ENCODE data around the gene CCL28. TPM values are rescaled to one million over a fixed set of nuclear protein-coding genes. Genes with fewer than 3 reads are reported as not detected.
"Not testable (repeated sequence)": the region's sequence is repeated elsewhere in the genome, so short reads cannot be mapped to it uniquely, and the experiment has no call there.

CCL28 gene
- total RNA-seq, 1 donor from 2014 or later, result 7.5 TPM

DNA sequence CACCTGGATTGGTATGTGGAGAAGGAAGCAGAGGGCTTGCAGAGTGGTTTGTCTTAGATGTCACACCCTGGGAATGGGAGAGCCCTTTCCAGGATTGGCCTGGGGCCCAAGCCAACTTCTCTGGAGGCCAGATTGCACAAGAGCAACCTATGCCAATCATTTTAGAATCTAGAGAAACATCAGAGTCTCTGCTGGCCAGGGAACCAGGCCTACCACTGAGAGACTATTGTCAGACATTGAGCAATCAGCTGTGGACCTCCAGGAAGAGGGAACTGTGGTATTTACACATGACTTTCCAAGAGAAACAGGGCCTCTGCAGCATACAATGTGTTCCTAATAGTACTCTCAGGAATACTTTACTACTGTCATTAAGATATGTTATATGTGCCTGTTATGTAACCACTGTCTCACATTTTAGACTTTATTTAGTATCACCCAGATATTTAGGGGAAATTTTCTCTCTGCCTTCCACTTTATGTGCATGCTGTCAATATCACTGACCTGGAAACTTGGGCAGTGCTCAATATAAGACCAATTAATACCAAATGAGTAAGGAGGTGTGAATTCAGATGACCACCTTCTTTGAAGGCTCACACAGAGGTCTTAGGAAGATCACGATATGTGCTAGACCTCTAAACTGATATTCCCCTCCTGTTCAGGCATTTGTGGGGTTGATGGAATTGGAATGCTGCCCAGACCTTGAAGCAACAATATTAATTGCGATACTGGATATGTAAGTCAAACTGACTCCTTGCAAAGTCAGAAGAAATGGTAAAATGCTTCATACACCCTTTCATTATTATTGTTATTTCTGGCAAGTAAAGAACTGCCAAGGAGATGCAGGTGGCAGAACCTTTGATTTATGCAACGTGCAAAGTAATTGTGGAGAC, 20.5 kb upstream of the CCL28 start:
- DNase-seq (ENCODE audit: low read depth), result peak; percentile 72
- H3K27me3 ChIP-seq (ENCODE audit: control insufficient read depth, insufficient read depth, low read length), result no peaks in the 10 kb centered on the region
- no peak overlapping the region for H3K4me3 ChIP-seq (ENCODE audit: low read depth, low read length)
- H3K36me3 ChIP-seq (ENCODE audit: control insufficient read depth, insufficient read depth, low read length), result no peaks in the 10 kb centered on the region
- TF ChIP-seq, protein P1, sequence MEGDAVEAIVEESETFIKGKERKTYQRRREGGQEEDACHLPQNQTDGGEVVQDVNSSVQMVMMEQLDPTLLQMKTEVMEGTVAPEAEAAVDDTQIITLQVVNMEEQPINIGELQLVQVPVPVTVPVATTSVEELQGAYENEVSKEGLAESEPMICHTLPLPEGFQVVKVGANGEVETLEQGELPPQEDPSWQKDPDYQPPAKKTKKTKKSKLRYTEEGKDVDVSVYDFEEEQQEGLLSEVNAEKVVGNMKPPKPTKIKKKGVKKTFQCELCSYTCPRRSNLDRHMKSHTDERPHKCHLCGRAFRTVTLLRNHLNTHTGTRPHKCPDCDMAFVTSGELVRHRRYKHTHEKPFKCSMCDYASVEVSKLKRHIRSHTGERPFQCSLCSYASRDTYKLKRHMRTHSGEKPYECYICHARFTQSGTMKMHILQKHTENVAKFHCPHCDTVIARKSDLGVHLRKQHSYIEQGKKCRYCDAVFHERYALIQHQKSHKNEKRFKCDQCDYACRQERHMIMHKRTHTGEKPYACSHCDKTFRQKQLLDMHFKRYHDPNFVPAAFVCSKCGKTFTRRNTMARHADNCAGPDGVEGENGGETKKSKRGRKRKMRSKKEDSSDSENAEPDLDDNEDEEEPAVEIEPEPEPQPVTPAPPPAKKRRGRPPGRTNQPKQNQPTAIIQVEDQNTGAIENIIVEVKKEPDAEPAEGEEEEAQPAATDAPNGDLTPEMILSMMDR (IDR thresholded peaks at IDR 0.05; ENCODE audit: insufficient read depth, low read length, poor library complexity, severe bottlenecking), result no peak

DNA sequence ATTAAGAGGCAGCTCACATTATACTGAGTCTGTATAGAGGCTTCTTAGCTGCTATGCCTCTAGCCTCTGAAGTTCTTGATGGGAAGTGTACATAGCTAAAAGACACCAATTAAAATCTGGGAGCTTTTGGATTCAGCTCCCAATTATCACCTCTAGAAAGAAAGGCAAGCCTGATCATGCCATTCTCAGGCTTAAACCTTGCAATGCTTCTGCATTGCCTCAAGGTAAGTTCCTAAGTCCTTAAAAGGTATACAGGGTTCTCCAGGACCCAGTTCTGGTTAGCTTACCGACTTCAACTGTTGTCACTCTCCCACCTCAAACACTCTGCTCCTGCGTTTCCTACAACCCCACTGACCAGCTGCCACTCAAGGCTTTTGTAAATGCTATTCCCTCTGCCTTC, 17.5 kb upstream of the CCL28 start:
- H3K27me3 ChIP-seq (ENCODE audit: control insufficient read depth, insufficient read depth, low read length), result no peaks in the 10 kb centered on the region
- TF ChIP-seq, protein P1 (IDR thresholded peaks at IDR 0.05; ENCODE audit: insufficient read depth, low read length, poor library complexity, severe bottlenecking), result no peak
- DNase-seq (ENCODE audit: low read depth), result no peak
- no peaks in the 10 kb centered on the region for H3K36me3 ChIP-seq (ENCODE audit: control insufficient read depth, insufficient read depth, low read length)
- H3K4me3 ChIP-seq (ENCODE audit: low read depth, low read length), result no peak overlapping the region

DNA sequence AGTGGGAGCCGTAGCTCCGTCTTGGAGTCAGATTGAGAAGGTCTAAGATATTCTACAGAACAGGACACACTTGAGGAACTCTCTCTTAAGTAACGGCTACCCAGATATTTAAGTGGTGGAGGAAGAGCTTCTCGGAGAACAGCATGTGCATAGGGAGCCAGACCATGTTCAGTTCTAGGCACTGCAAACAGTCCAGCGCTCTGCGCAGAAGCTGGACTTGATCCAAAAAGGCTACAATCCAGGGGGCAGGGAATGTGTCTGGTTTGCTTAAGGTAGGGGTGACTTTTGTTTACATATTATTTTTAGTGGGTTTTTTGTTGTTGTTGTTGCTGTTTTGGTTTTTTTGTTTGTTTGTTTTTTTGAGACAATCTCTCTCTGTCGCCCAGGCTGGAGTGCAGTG, 16.8 kb upstream of the CCL28 start:
- no peak for DNase-seq (ENCODE audit: low read depth)
- TF ChIP-seq, protein P1 (IDR thresholded peaks at IDR 0.05; ENCODE audit: insufficient read depth, low read length, poor library complexity, severe bottlenecking), result no peak
- H3K4me3 ChIP-seq (ENCODE audit: low read depth, low read length), result no peak overlapping the region
- H3K27me3 ChIP-seq (ENCODE audit: control insufficient read depth, insufficient read depth, low read length), result no peaks in the 10 kb centered on the region
- no peaks in the 10 kb centered on the region for H3K36me3 ChIP-seq (ENCODE audit: control insufficient read depth, insufficient read depth, low read length)

DNA sequence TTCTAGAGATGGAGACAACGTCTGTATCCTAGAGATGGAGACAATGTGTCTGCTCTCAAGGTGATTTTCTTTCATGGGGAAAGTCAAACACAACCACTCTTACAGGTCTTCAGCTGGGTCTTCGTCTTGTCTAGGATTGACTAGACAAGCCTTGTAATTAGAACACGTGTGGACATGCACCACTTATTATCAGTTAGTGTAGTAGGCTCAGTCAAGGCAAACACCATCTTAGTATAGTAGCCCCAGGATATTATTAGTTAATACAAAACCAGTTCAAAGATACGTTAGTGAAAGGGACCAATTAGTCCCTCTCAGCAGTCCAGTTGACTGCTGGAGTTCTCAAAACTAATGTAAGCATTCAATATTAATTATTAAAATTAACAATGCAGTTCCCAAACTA, 15.1 kb upstream of the CCL28 start:
- Histone ChIP-seq H3K36me3 (ENCODE audit: control insufficient read depth, insufficient read depth, low read length) (no peaks in the 10 kb centered on the region), H3K4me3 (ENCODE audit: low read depth, low read length) (no peak overlapping the region), H3K27me3 (ENCODE audit: control insufficient read depth, insufficient read depth, low read length) (no peaks in the 10 kb centered on the region)
- TF ChIP-seq, protein P1 (IDR thresholded peaks at IDR 0.05; ENCODE audit: insufficient read depth, low read length, poor library complexity, severe bottlenecking), result no peak
- no peak for DNase-seq (ENCODE audit: low read depth)

DNA sequence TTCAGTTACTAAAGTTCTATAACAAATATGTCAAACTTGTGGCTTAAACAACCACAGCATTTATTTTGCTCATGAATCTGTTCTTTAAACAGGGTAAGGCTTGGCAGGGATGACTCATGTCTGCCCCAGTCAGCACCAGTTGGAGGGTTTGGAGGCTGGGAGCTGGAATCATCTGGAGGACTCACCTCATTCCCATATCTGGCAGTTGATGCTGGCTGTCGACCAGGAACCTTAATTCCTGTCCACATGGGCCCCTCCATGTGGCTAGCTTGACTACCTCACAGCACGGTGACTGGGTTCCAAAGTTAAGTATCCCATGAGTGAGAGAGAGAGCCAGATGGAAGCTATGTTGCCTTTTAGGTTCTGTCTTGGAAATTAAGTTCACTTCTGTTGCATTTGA, 13.8 kb upstream of the CCL28 start:
- Histone ChIP-seq H3K4me3 (ENCODE audit: low read depth, low read length) (no peak overlapping the region), H3K27me3 (ENCODE audit: control insufficient read depth, insufficient read depth, low read length) (no peaks in the 10 kb centered on the region), H3K36me3 (ENCODE audit: control insufficient read depth, insufficient read depth, low read length) (no peaks in the 10 kb centered on the region)
- peak; percentile 54 for DNase-seq (ENCODE audit: low read depth)
- TF ChIP-seq, protein P1 (IDR thresholded peaks at IDR 0.05; ENCODE audit: insufficient read depth, low read length, poor library complexity, severe bottlenecking), result no peak

DNA sequence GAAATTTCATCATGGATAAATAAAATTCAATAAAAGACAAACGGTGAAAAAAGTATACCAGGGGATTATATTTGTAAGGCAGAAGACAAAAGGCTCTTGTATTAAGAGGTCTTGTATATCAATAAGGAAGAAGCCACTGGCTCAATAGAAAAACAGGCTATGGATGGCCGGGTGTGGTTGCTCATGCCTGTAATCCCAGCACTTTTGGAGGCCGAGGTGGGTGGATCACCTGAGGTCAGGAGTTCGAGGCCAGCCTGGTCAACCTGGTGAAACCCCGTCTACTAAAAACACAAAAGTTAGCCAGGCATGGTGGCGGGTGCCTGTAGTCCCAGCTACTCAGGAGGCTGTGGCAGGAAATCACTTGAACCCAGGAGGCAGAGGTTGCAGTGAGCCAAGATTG, 10.9 kb upstream of the CCL28 start:
- not testable (repeated sequence) for H3K4me3 ChIP-seq (ENCODE audit: low read depth, low read length); H3K27me3 ChIP-seq (ENCODE audit: control insufficient read depth, insufficient read depth, low read length); H3K36me3 ChIP-seq (ENCODE audit: control insufficient read depth, insufficient read depth, low read length); DNase-seq (ENCODE audit: low read depth)
